Activated T-cell treated with anti-CD3 and anti-CD28 coated beads, Interleukin-2, amount 50 U/mL, for 72 hours (primary cell): ENCODE data around the gene FIBP. TPM values are rescaled to one million over a fixed set of nuclear protein-coding genes. Genes with fewer than 3 reads are reported as not detected.

Experiments
- ATAC-seq, 2 donors: fragments of 150-1000 bp; cut with Tn5 transposase; replicated peaks in 1 of 2; 2 replicates each; pipeline ENCODE4 v1.10.0; 2021; ENCODE audit warnings: moderate library complexity in 2 of 2, mild to moderate bottlenecking in 1 of 2
- DNase-seq, 2 donors: peaks; one replicate each; pipeline ENCODE4 v3.0.0; 2021 to 2022; ENCODE audit warnings: mixed read lengths in 1 of 2
- H3K27ac Mint-ChIP-seq: one replicate; pipeline ENCODE4 v1.8.0; 2022; ENCODE audit warnings: mild to moderate bottlenecking, moderate library complexity, mixed read lengths
- H3K27me3 Mint-ChIP-seq: one replicate; pipeline ENCODE4 v1.8.0; 2022; ENCODE audit warnings: low read depth, mixed read lengths
- H3K36me3 Mint-ChIP-seq, 2 donors: one replicate each; pipeline ENCODE4 v1.8.0; 2022; ENCODE audit warnings: mixed read lengths in 2 of 2, mild to moderate bottlenecking in 1 of 2; ENCODE audit not compliant: insufficient read depth in 2 of 2
- H3K4me1 Mint-ChIP-seq: one replicate; pipeline ENCODE4 v1.8.0; 2022; ENCODE audit warnings: low read depth, mixed read lengths
- H3K4me3 Mint-ChIP-seq, 2 donors: one replicate each; pipeline ENCODE4 v1.8.0; 2022; ENCODE audit warnings: mild to moderate bottlenecking in 2 of 2, mixed read lengths in 2 of 2, moderate library complexity in 2 of 2
- H3K9me3 Mint-ChIP-seq, 2 donors: one replicate each; pipeline ENCODE4 v1.8.0; 2022; ENCODE audit warnings: mixed read lengths in 2 of 2
- total RNA-seq, 2 donors: library from RNA; stranded (reverse); gene quantifications; one replicate each; pipeline ENCODE4 v1.2.3, GENCODE V29; 2022

The FIBP gene
- total RNA-seq = 10 to 100 TPM; 86.4 to 91.9 TPM

- peaks cover 1 to 14% of the 10 kb centered on the region in 2 donors for H3K36me3 Mint-ChIP-seq
- peak within 1 kb of the TSS; percentile 91 to 94 for H3K4me3 Mint-ChIP-seq
- no peaks in the 10 kb centered on the region for H3K27me3 Mint-ChIP-seq
- DNase-seq (peak; percentile 95 to 96), ATAC-seq (peak; percentile 69 to 70)
- peaks cover 75% of the 10 kb centered on the region for H3K4me1 Mint-ChIP-seq
- peak within 1 kb of the TSS; percentile 92 for H3K27ac Mint-ChIP-seq
- no peaks in the 10 kb centered on the region for H3K9me3 Mint-ChIP-seq
Observed at GRCh38 chr11:65888163-65888814, at the start of gene FIBP. TSS of gene FIBP (minus strand) at chr11:65888471. CDS start at chr11:65888418, 53 bp downstream.

- H3K27me3 Mint-ChIP-seq = no peaks in the 10 kb centered on the region
- H3K9me3 Mint-ChIP-seq = no peaks in the 10 kb centered on the region
- H3K4me1 Mint-ChIP-seq = peaks cover 10% of the 10 kb centered on the region
- H3K27ac Mint-ChIP-seq = no peak overlapping the region
- H3K36me3 Mint-ChIP-seq = no peaks in the 10 kb centered on the region
- DNase-seq = no peak
- no peak for ATAC-seq
- no peak overlapping the region for H3K4me3 Mint-ChIP-seq
Observed at GRCh38 chr11:65937766-65938165, 49.5 kb upstream of the FIBP start.

GRCh38 chr11:65934014-65934413 lies 45.7 kb upstream of the FIBP start:
- no peak overlapping the region for H3K4me3 Mint-ChIP-seq
- ATAC-seq (no peak), DNase-seq (no peak)
- H3K36me3 Mint-ChIP-seq = no peaks in the 10 kb centered on the region
- no peaks in the 10 kb centered on the region for H3K9me3 Mint-ChIP-seq
- H3K27me3 Mint-ChIP-seq = no peaks in the 10 kb centered on the region
- H3K4me1 Mint-ChIP-seq = peaks cover 24% of the 10 kb centered on the region
- no peak overlapping the region for H3K27ac Mint-ChIP-seq

- ATAC-seq = no peak
- H3K4me3 Mint-ChIP-seq = peak overlapping the region in 1 of 2 donors; percentile 48
- H3K4me1 Mint-ChIP-seq = peaks cover 39% of the 10 kb centered on the region
- H3K9me3 Mint-ChIP-seq = no peaks in the 10 kb centered on the region
- no peak for DNase-seq
- H3K36me3 Mint-ChIP-seq = no peaks in the 10 kb centered on the region
- no peaks in the 10 kb centered on the region for H3K27me3 Mint-ChIP-seq
- H3K27ac Mint-ChIP-seq = no peak overlapping the region
Observed at GRCh38 chr11:65932558-65932919, 44.3 kb upstream of the FIBP start.

GRCh38 chr11:65931773-65932557 lies 43.7 kb upstream of the FIBP start:
- ATAC-seq = peak in 1 of 2 donors; percentile 28
- peak overlapping the region in 1 of 2 donors; percentile 29 for H3K4me3 Mint-ChIP-seq

GRCh38 chr11:65928667-65929066 lies 40.4 kb upstream of the FIBP start:
- no peaks in the 10 kb centered on the region for H3K9me3 Mint-ChIP-seq
- no peaks in the 10 kb centered on the region for H3K27me3 Mint-ChIP-seq

More at GRCh38 chr11:65931773-65932557, 43.7 kb upstream of the FIBP start:
- Mint-ChIP-seq H3K27ac (no peak overlapping the region), H3K4me1 (peaks cover 44% of the 10 kb centered on the region), H3K36me3 (no peaks in the 10 kb centered on the region), H3K9me3 (no peaks in the 10 kb centered on the region), H3K27me3 (no peaks in the 10 kb centered on the region)
- DNase-seq = no peak

GRCh38 chr11:65927904-65928397 lies 39.7 kb upstream of the FIBP start:
- Mint-ChIP-seq H3K9me3 (no peaks in the 10 kb centered on the region), H3K27ac (peak overlapping the region; percentile 79), H3K4me3 (peak overlapping the region; percentile 74 to 85), H3K4me1 (peaks cover 48% of the 10 kb centered on the region), H3K27me3 (no peaks in the 10 kb centered on the region), H3K36me3 (peaks cover 0 to 1% of the 10 kb centered on the region in 2 donors)
- peak; percentile 74 to 78 for DNase-seq
- peak; percentile 92 to 93 for ATAC-seq

More at GRCh38 chr11:65928667-65929066, 40.4 kb upstream of the FIBP start:
- DNase-seq = no peak
- Mint-ChIP-seq H3K27ac (peak overlapping the region; percentile 79), H3K4me3 (peak overlapping the region; percentile 74 to 85), H3K4me1 (peaks cover 48% of the 10 kb centered on the region), H3K36me3 (no peaks in the 10 kb centered on the region)
- no peak for ATAC-seq

- Mint-ChIP-seq H3K27me3 (no peaks in the 10 kb centered on the region), H3K36me3 (peaks cover 4 to 6% of the 10 kb centered on the region in 2 donors), H3K4me3 (no peak overlapping the region), H3K4me1 (peaks cover 47% of the 10 kb centered on the region), H3K9me3 (no peaks in the 10 kb centered on the region), H3K27ac (peak overlapping the region; percentile 83)
- no peak for ATAC-seq
- DNase-seq = no peak
Observed at GRCh38 chr11:65925397-65925796, 37.1 kb upstream of the FIBP start.

GRCh38 chr11:65922565-65922964 lies 34.3 kb upstream of the FIBP start:
- ATAC-seq (no peak), DNase-seq (no peak)
- no peak overlapping the region for H3K4me3 Mint-ChIP-seq
- no peaks in the 10 kb centered on the region for H3K9me3 Mint-ChIP-seq
- peaks cover 4 to 12% of the 10 kb centered on the region in 2 donors for H3K36me3 Mint-ChIP-seq
- H3K27me3 Mint-ChIP-seq = no peaks in the 10 kb centered on the region
- H3K4me1 Mint-ChIP-seq = peaks cover 31% of the 10 kb centered on the region
- H3K27ac Mint-ChIP-seq = no peak overlapping the region

GRCh38 chr11:65921876-65922275 lies 33.6 kb upstream of the FIBP start:
- DNase-seq (no peak), ATAC-seq (no peak)
- Mint-ChIP-seq H3K27ac (no peak overlapping the region), H3K9me3 (no peaks in the 10 kb centered on the region), H3K4me1 (peaks cover 31% of the 10 kb centered on the region), H3K36me3 (peaks cover 4 to 12% of the 10 kb centered on the region in 2 donors), H3K27me3 (no peaks in the 10 kb centered on the region), H3K4me3 (peak overlapping the region in 1 of 2 donors; percentile 29)

- H3K4me3 Mint-ChIP-seq = peak overlapping the region; percentile 95 to 96
- H3K27ac Mint-ChIP-seq = no peak overlapping the region
- H3K36me3 Mint-ChIP-seq = peaks cover 4 to 12% of the 10 kb centered on the region in 2 donors
- DNase-seq = no peak
- H3K9me3 Mint-ChIP-seq = no peaks in the 10 kb centered on the region
- peaks cover 36% of the 10 kb centered on the region for H3K4me1 Mint-ChIP-seq
- no peaks in the 10 kb centered on the region for H3K27me3 Mint-ChIP-seq
- no peak for ATAC-seq
Observed at GRCh38 chr11:65921033-65921555, 32.8 kb upstream of the FIBP start.

- H3K27ac Mint-ChIP-seq = peak overlapping the region; percentile 84
- peaks cover 4 to 12% of the 10 kb centered on the region in 2 donors for H3K36me3 Mint-ChIP-seq
- no peaks in the 10 kb centered on the region for H3K9me3 Mint-ChIP-seq
- ATAC-seq (no peak), DNase-seq (no peak)
- H3K4me3 Mint-ChIP-seq = peak overlapping the region; percentile 95 to 96
- H3K4me1 Mint-ChIP-seq = peaks cover 37% of the 10 kb centered on the region
- no peaks in the 10 kb centered on the region for H3K27me3 Mint-ChIP-seq
Observed at GRCh38 chr11:65920372-65920802, 32.1 kb upstream of the FIBP start.
